Prostate gland (tissue), 2 donors: ENCODE results near the gene BCL7C.

Experiments used
- POLR2A ChIP-seq: fragments of 450-650 bp; IDR thresholded peaks from one replicate; pipeline ENCODE4 v1.6.1; 2016; ENCODE audit warnings: antibody characterized with exemption, mild to moderate bottlenecking
- POLR2AphosphoS5 ChIP-seq: sonication (generic); formaldehyde crosslinking; IDR thresholded peaks from one replicate; pipeline ENCODE4 v1.6.1; 2017; ENCODE audit warnings: antibody characterized with exemption
- TF ChIP-seq, protein P1 (sequence below), 4 experiments: fragments of 200-600 bp in 2 of 4; fragments of 450-650 bp in 2 of 4; sonication (generic) in 2 of 4; IDR thresholded peaks; 1 replicate in 3 of 4; 2 replicates in 1 of 4; pipeline ENCODE4 v1.5.1; 2016 to 2019; ENCODE audit warnings: antibody characterized with exemption in 4 of 4, mild to moderate bottlenecking in 2 of 4, moderate library complexity in 2 of 4

DNA sequence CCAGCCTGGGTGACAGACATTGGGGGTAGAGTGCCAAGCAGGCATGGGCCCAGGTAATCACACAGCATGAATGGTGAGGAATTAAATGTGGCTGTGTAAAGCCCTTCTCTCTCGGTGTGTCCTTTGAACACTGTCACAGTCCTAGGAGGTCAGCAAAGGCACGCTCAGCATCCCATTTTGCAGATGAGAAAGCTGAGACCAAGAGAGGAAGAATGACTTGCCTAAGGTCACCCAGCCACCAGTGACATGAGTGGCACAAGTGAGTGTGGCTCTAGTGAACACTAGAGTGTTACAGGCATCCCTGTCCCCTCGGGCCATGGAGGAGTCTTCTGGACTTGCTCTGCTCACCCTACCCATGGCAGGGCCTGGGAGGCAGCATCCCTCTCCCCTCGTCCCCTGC, 13.2 kb upstream of the BCL7C start:
- TF ChIP-seq, protein P1, sequence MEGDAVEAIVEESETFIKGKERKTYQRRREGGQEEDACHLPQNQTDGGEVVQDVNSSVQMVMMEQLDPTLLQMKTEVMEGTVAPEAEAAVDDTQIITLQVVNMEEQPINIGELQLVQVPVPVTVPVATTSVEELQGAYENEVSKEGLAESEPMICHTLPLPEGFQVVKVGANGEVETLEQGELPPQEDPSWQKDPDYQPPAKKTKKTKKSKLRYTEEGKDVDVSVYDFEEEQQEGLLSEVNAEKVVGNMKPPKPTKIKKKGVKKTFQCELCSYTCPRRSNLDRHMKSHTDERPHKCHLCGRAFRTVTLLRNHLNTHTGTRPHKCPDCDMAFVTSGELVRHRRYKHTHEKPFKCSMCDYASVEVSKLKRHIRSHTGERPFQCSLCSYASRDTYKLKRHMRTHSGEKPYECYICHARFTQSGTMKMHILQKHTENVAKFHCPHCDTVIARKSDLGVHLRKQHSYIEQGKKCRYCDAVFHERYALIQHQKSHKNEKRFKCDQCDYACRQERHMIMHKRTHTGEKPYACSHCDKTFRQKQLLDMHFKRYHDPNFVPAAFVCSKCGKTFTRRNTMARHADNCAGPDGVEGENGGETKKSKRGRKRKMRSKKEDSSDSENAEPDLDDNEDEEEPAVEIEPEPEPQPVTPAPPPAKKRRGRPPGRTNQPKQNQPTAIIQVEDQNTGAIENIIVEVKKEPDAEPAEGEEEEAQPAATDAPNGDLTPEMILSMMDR (IDR thresholded peaks at IDR 0.05): no peak
- TF ChIP-seq POLR2A (no peak), POLR2AphosphoS5 (no peak)
